Stimulated activated CD8-positive, alpha-beta memory T cell treated with anti-CD3 and anti-CD28 coated beads, Interleukin-7, amount 100 ng/mL, for 4 hours (primary cell): ENCODE data around the gene KIF7.

ENCODE experiments used
- DNase-seq, 2 donors: peaks; one replicate each; pipeline ENCODE4 v3.0.0-alpha.2; 2020; ENCODE audit warnings: low read depth in 2 of 2

Gene KIF7

DNA sequence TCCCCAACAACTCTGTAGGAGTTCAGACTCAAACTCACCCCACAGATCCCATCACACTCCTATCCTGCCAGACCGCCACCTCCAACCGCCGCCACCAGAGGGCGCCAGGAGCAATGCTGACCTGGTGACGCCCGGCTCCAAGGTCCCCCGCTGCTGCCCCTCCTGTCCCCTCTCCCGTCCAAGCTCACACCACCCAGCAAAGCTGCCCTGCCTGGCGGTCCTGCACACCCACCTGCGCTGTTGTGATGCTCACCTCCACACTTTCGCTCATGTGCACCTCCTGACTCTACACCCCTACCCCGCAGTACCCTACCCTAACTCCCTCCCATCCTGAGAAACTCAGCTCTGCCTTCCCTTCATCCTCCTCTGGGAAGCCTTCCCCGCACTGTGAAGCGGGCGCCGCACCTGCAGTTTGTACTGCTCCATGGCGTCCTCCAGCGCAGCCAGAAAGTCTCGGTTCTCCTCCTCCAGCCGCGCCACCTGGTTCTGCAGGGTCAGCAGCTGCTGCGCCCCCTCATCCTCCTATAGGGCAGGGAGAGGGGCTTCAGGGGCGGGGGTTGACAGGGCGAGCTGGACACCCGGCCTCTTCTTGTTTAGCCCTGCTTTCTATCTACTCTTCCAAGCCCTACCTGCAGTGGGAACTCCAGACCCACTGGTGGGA is 7.9 kb downstream of the KIF7 start:
- DNase-seq = peak; percentile 29 to 35

DNA sequence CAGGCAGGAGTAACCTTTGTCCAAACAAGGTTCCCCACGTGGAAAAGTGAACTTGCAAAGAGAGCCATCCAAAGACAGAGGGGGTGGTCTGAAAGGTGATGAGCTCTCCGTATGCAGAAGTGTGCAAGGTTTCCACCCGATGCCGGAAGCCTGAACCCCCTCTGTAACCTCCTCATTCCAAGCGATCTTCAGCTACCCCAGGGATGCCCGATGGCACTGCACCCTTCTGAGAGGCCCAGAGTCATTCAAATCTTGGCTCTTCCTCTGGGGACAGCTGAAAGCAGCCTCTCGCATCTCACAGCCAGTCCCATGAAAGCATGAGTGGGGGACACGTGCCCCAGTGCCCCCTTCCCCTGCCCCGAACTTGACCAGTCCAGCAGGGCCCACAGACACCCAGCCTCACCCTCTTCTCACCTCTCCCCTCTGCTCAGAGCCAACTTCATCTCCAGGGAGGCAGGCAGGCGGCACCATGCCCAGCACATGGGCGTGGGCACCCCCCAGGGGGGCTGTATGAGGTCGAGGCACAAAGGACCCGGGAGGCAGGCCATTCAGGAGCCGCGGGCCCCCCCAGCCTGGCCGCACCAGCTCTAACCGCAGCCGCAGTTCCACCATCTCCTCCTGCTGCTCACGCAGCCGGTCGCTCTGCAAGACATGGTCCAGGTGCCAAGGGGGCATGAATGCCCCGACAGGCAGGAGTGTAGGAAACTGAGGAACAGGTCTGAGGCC is 8.7 kb downstream of the KIF7 start:
- DNase-seq = no peak

DNA sequence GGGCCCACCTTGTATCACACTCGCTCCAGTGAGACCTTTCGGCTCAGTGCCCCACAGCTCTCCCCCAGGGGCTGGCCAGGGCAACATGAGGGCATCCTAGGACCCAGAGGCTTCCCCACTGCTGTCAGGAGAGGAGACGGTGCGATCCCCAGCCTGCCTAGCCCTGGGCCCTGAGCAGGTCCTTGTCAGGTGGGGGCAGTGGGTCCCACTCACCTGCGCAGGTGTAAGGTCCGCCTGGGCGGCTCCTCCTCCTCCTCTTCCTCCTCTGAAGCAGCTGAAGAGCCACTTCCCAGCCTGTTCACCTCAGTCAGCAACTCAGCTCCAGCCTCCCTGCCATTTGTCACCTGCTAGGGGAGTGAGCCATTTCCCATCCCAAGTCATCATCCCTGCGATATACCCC is 9.6 kb downstream of the KIF7 start:
- DNase-seq = no peak

DNA sequence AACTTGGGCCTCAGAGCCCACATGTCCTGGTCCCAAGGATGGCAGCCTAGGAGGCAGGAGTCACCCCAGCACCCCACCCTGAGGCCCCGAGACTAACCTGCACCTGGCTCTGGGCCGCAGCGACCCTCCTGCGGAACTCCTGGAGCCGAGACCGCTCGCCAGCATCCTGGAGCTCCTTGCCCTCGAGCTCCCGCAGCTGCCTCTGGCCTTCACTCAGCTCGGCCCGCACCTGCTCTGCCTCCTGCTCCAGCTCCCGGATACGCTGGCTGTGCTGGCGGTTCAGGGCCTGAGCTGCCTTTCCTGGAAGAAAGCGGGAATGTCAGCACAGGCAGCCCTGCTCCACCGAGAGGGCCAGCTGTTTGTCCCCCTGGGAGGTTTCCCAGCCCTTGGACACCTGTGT is 13.2 kb downstream of the KIF7 start:
- DNase-seq = no peak

- no peak for DNase-seq
Measured at GRCh38 chr15:89641053-89641452, 14.2 kb downstream of the KIF7 start.

GRCh38 chr15:89640245-89640644 is 15.0 kb downstream of the KIF7 start:
- no peak for DNase-seq

GRCh38 chr15:89633585-89633984 is 21.7 kb downstream of the KIF7 start:
- no peak for DNase-seq

GRCh38 chr15:89632563-89633430 is 22.5 kb downstream of the KIF7 start:
- DNase-seq = no peak

GRCh38 chr15:89631902-89632264 is 23.4 kb downstream of the KIF7 start:
- no peak for DNase-seq

DNA sequence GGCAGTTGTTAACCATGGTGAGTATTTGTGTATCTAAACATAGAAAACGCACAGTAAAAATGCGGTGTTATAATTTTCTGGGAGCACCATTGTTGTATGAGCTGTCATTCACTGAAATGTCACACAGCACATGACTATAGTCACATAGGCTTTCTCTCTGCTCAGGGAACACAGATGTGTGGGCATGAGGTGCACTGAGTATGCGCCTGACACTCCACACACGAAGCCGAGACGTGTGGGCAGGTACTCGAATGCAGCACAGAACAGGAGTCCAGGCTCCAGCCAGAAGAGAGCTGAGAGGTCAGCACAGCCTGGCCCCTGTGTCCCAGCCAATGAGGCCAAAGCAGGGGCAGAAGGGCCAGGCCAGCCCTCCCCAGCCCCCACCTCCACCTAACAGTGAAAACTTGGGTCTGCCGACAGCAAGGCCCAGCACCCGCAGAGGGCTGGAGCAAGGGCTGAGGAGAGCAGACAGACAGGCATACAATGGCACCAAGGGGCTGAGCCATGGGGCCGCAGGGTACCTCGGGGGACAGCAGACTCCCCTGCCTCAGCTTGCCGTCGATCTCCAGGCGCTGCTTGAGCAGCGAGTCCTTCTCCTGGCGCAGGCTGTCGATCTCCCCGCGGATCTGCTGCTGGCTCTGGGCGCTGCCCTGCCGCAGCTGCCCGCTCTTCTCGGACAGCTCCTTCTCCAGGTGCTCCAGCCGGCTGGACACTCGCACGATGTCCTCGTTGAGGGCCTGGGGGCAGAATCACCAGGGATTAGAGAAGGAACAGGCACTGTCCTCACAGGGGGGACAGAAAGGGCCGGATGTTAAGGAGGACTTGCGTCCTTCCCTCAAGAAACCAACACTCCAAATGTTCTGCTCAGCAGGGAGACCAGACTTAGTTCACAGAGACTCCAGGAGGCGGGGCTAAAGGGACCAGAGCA is 24.0 kb downstream of the KIF7 start:
- DNase-seq = no peak

DNA sequence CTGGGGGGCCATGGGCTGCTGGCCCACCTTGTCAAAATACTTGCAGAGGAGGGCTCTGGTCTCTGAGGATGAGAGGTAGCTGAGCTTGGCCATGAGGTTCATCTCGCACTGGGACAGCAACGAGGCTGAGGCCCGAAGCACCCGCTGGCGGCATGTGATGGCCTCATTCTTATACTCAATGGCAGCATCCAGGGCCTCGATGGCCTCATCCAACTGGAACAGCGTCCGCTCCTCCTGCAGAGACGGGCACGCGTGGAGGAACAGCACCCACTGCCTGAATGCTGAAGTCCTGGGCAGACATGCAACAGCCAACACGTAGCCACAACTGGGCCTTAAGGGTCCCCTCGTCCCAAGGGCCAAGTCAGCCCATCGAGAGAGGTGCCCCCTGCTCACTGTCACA is 25.0 kb downstream of the KIF7 start:
- DNase-seq = no peak

- no peak for DNase-seq
Measured at GRCh38 chr15:89629829-89630228, 25.4 kb downstream of the KIF7 start.

DNA sequence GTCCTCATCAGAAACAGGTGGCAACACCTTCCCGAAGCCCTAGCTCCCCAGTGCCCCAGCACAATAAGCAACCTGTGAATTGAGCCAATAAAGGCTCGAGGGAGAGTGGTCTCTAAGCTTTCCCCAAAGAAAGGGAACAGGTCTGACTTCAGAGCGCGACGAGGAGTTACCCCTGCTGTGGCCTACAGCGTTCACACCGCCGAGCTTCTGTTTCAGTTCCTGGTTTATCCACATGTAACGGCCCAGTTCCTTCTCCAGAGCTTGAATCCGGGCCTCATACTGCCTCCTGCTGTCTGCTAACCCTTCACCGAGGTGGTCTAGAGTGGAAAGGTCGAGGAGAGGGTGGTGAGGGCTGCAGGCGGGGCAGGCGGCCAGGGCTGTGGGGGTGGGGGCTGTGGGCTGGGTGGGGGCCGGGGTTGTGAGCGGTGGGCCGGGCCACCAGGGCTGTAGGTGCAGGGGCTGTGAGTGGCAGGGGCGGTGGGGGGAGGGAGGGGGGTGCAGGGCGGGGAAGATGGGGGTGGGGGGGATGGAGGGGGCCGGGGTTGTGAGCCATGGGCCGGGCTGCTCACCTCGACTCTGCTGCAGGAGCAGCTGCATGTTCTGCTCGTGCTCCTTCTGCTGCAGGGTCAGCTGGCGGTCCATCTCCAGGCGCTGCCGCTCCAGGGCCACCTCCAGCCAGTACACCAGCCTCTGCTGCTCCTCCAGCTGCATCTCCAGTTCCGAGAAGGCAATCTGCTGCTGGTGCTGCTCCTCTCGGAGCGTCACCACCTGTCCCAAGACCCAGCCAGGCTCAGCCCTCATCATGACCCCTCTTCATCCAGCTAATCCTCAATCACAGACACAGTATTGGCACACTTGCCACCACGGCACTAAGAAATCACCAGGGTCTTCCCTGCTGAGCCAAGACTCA is 26.2 kb downstream of the KIF7 start:
- no peak for DNase-seq

- no peak for DNase-seq
Measured at GRCh38 chr15:89628301-89628700, 27.0 kb downstream of the KIF7 start.

- DNase-seq = no peak
Measured at GRCh38 chr15:89627256-89627970, 27.9 kb downstream of the KIF7 start.

DNA sequence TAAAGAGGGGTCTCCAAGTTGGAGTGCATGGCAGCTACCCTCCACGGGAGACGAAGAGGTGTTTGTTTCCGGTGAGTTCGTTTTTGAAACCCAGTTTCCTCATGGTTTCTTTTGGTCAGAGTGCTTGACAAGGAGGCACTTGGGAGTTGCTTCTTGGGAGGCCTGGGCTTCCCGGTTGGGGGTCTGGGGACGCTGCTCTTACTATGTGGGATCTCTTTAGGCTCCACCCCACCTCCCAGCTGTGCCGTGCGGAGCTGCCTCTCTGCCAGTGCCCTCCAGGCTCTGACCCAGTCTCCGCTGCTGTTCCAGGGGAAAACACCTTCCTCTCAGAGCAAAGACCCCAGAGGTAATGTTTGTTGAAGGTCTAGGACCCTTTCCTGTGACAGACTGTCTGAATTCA is 29.6 kb downstream of the KIF7 start:
- DNase-seq = no peak

- no peak for DNase-seq
Measured at GRCh38 chr15:89623165-89623564, 32.1 kb downstream of the KIF7 start.

DNA sequence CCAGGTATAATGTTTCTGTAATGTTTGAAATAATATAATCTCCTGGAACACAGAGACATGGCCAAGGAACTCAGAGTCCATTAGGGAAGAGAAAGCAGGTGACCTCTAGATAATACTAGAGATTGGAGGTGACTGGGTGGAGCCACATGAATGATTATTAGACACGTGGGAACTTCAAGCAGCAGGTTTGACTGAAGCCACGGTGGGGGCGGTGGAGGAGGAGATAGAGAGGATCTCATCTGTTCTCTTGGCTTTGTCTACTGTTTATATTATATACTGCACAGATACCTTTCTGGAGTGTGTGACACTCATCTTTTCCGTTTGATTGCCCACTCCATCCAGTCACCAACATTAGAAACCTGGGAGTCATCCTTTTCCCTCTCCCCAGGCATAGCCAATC is 33.7 kb downstream of the KIF7 start:
- no peak for DNase-seq

- DNase-seq = no peak
Measured at GRCh38 chr15:89616228-89616627, 39.0 kb downstream of the KIF7 start.

DNA sequence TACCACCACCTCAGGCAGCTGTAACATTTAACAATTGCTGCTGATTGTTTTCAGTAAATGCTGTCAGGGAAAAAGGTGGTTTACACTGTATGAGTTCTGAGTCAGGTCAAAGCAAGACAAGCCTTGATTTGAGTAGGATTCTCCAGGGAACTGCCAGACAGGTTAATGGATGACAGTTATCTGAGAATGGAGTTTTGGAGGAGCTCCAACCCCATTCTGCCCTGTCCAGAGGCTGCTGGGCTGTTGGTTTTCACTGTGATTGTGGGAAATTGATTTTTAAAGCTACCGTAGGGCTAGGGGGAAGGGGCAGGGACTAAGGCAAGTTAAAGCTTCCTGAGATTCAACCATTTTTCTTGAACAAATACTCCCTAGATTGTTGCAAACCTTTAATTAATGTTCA is 40.1 kb downstream of the KIF7 start:
- no peak for DNase-seq
